GM12873 (cell line): ENCODE measurements around the gene RUVBL1.

Source experiments
- CTCF ChIP-seq: IDR thresholded peaks from 2 replicates; pipeline ENCODE4 v1.5.1; 2012; ENCODE audit warnings: low read depth, mild to moderate bottlenecking, moderate library complexity, low read length, control low read depth; ENCODE audit not compliant: insufficient read depth; ENCODE audit errors: missing control alignments

RUVBL1 gene

DNA sequence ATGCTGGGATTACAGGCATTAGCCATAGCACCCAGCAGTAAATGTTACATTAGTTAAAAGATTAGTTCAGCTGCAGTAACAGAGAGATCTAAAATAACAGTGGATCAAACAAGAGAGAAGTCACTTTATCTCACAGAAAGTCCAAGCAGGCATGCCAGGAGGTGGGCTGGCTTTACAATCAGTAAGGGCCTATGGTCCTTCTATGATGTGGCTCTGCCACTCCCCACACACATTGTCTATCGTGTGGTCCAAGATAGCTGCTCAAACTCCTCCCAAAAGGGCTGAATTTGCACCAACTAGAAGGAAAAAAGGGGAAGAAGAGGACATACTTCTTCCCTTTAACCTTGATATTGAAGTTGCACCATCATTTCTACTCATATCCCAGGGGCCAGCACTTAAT lies 4.6 kb upstream of the RUVBL1 start:
- TF ChIP-seq CTCF = no peak

- TF ChIP-seq CTCF = no peak
Measured at GRCh38 chr3:128127236-128127635, 3.6 kb upstream of the RUVBL1 start.

DNA sequence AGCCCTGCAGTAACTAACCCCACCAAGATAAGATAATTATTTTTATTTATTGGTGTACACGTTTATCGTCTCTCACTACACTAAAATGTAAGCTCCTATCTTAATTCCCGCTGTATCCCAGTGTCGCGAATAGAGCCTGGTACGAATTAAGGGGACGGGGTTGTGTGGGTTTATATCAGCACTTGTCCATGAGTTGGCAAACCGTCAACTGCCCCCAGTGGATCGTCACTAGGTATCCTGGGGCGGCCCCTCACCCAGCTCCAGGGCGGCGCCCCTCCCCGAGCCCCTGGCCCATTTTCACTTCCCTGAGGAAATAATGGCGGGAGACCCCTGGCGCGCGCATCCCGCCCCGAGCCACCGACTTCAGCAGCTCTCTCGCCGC lies 465 bp downstream of the RUVBL1 start:
- no peak for TF ChIP-seq CTCF

DNA sequence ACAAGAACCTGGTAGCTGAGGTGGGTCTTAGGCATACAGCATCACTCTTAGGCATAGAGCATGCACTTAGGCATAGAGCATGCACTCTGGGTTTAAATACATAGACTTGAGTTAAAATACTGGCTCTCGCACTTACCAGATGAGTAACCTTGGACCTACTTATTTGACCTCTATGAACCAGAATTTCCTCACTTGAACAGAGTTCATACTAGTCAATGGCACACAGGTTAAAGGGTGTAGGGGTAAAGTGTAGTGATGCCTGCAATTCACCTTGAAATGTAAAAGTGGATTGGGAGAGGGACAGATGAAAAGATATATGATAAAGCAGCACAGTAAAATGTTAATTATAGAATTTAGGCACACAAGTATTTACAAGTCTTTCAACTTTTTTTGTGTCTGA lies 1.6 kb downstream of the RUVBL1 start:
- no peak for TF ChIP-seq CTCF

GRCh38 chr3:128113817-128114794 lies 9.5 kb downstream of the RUVBL1 start:
- no peak for TF ChIP-seq CTCF

GRCh38 chr3:128112357-128112968 lies 11.1 kb downstream of the RUVBL1 start:
- no peak for TF ChIP-seq CTCF

DNA sequence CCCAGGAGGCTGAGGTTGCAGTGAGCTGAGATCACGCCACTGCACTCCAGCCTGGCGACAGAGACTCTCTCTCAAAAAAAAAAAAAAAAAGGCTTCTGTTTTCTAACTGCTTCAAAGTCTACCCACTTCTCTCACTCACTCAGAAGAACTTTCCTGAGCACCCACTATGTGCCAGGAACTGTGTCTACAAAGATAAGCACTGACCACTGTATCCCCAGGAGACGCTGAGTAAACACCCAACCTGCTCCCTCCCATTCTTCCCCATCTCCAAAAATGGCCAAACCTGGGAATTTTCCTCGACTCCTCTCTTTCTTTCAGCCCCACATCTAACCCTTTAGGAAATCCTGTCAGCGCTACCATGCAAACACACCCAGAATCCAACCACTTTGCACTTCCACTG lies 12.5 kb downstream of the RUVBL1 start:
- TF ChIP-seq CTCF = no peak
